CMK (cell line): Measurements from ENCODE around the gene LRP1B.

Source experiments
- DNase-seq: peaks from one replicate; pipeline ENCODE4 v3.0.0-alpha.2; 2010; ENCODE audit warnings: low read depth

LRP1B gene

GRCh38 chr2:141957827-141958450, 172.9 kb downstream of the LRP1B start:
- no peak for DNase-seq

GRCh38 chr2:141957321-141957720, 173.5 kb downstream of the LRP1B start:
- no peak for DNase-seq

- DNase-seq = no peak
These were observed 183.3 kb downstream of the LRP1B start for GRCh38 chr2:141947396-141948114.

GRCh38 chr2:141946016-141946415, 184.8 kb downstream of the LRP1B start:
- no peak for DNase-seq

- DNase-seq = no peak
These were observed 186.9 kb downstream of the LRP1B start for GRCh38 chr2:141943918-141944317.

GRCh38 chr2:141942006-141942789, 188.6 kb downstream of the LRP1B start:
- no peak for DNase-seq

GRCh38 chr2:141941210-141941714, 189.6 kb downstream of the LRP1B start:
- DNase-seq = no peak

GRCh38 chr2:141940709-141941108, 190.1 kb downstream of the LRP1B start:
- no peak for DNase-seq

GRCh38 chr2:141933226-141933625, 197.6 kb downstream of the LRP1B start:
- no peak for DNase-seq

- no peak for DNase-seq
These were observed 198.6 kb downstream of the LRP1B start for GRCh38 chr2:141932261-141932660.

- DNase-seq = no peak
These were observed 199.0 kb downstream of the LRP1B start for GRCh38 chr2:141931797-141932196.

- no peak for DNase-seq
These were observed 200.0 kb downstream of the LRP1B start for GRCh38 chr2:141930803-141931202.

- no peak for DNase-seq
These were observed 201.2 kb downstream of the LRP1B start for GRCh38 chr2:141929331-141930252.

- DNase-seq = no peak
These were observed 202.3 kb downstream of the LRP1B start for GRCh38 chr2:141928476-141928875.

GRCh38 chr2:141927536-141927935, 203.3 kb downstream of the LRP1B start:
- DNase-seq = no peak

GRCh38 chr2:141925511-141925910, 205.3 kb downstream of the LRP1B start:
- no peak for DNase-seq

- no peak for DNase-seq
These were observed 207.2 kb downstream of the LRP1B start for GRCh38 chr2:141923657-141924056.

- no peak for DNase-seq
These were observed 219.2 kb downstream of the LRP1B start for GRCh38 chr2:141911485-141912066.

GRCh38 chr2:141906678-141907077, 224.1 kb downstream of the LRP1B start:
- DNase-seq = no peak

GRCh38 chr2:141900826-141901225, 230.0 kb downstream of the LRP1B start:
- DNase-seq = no peak

- DNase-seq = no peak
These were observed 231.1 kb downstream of the LRP1B start for GRCh38 chr2:141899740-141900139.
